ENCODE results near the gene CRY2. TPM values are rescaled to one million over a fixed set of nuclear protein-coding genes. Genes with fewer than 3 reads are reported as not detected.
A peak's percentile ranks its signal among the peaks of the same experiment; 100 is the strongest.

The CRY2 gene
- 10 to 100 TPM; 12.5 to 16.4 (median 14.1) TPM for total RNA-seq (2021; fragmentation: NEBNext Ultra II Directional; extraction: Animal tissue kit (Norgen Biotek cat#: 25700))
- long read RNA-seq, full-length matches to known transcripts = 4 of 4 reads
- long read RNA-seq, partial matches to known transcripts = 0 of 4 reads
- long read RNA-seq, other reads (novel, unspliced or antisense) = 0 of 4 reads

DNA sequence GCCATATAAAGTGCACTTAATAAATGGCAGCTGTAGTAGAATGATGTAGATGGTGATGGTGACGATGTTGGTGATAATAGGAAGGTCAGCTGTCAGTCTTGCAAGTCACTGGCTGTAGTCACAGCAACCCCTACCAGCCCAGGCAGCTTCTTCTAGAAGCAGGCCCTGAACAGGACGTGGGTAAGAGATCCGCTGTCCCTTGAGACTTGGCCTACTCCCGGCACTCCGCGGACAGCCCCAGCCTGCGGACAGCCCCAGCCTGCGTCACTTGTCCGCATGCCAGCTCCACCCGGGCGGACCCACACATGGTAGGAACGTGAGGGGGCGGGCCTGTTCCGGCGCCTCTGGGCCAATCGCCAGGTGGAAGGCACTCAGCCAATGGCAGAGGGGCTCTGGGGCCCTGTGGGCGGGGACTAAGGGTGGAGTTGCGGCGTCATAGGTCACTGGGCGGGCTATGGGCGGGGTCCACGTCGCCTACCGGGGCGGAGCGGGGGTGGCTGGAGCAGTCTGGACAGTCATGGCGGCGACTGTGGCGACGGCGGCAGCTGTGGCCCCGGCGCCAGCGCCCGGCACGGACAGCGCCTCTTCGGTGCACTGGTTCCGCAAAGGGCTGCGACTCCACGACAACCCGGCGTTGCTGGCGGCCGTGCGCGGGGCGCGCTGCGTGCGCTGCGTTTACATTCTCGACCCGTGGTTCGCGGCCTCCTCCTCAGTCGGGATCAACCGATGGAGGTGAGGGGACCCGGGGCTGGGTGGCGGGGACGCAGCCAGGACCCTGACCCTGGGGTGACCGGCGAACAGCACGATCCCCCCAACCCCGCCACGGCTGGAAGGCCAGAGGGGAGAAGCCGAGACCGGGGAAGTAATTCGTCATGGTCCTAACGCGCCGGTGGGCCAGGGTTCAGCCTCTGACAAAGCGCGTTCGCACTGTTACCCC, at the start of gene CRY2:
Gene CRY2 (plus strand): TSS at position 502 of the 937 bp plus-strand sequence. CDS start 16 bp downstream, at position 518.
- Mint-ChIP-seq H3K9me3 (no peaks in the 10 kb centered on the region), H3K4me1 (ENCODE audit: low read depth) (peaks cover 44% of the 10 kb centered on the region), H3K27ac (peak within 1 kb of the TSS; percentile 92), H3K27me3 (ENCODE audit: insufficient read depth) (peaks cover 4% of the 10 kb centered on the region), H3K36me3 (ENCODE audit: low read depth) (no peaks in the 10 kb centered on the region), H3K4me3 (peak within 1 kb of the TSS; percentile 89)
- DNase-seq = peak; percentile 98
- TF ChIP-seq, protein P1, sequence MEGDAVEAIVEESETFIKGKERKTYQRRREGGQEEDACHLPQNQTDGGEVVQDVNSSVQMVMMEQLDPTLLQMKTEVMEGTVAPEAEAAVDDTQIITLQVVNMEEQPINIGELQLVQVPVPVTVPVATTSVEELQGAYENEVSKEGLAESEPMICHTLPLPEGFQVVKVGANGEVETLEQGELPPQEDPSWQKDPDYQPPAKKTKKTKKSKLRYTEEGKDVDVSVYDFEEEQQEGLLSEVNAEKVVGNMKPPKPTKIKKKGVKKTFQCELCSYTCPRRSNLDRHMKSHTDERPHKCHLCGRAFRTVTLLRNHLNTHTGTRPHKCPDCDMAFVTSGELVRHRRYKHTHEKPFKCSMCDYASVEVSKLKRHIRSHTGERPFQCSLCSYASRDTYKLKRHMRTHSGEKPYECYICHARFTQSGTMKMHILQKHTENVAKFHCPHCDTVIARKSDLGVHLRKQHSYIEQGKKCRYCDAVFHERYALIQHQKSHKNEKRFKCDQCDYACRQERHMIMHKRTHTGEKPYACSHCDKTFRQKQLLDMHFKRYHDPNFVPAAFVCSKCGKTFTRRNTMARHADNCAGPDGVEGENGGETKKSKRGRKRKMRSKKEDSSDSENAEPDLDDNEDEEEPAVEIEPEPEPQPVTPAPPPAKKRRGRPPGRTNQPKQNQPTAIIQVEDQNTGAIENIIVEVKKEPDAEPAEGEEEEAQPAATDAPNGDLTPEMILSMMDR (IDR thresholded peaks at IDR 0.05) = no peak

DNA sequence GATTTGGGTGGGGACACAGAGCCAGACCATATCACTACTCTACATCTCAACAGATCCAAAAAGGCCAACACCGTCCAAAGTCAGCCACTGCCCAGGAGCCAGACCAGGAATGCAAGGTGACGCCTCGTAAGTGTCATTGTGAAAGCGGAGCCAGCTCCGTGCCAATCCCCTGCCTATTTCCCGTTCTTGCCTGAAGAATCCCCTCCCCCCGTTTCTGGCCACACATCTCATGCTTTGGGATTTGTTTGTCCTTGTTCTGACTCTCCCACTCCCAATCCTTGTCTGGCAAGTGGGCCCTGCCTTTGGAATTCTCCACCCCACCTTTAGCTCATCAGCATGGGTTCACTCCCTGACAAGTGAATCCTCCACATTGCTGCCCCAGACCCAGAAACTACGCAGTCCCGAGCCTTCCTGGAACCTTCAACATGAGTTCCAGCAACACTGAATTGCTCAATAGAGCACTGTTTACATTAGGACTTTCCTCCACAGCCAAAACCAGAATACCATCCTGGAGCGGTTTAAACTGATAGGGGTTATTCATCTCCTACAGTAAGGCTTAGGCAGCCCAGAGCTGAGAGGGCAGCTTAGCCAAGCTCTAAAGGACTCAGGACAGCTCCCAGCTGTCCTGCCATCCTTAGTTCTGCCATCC, 48.4 kb upstream of the CRY2 start:
- no peaks in the 10 kb centered on the region for H3K4me1 Mint-ChIP-seq (ENCODE audit: low read depth)
- no peak for DNase-seq
- H3K9me3 Mint-ChIP-seq = no peaks in the 10 kb centered on the region
- H3K27ac Mint-ChIP-seq = no peak overlapping the region
- H3K36me3 Mint-ChIP-seq (ENCODE audit: low read depth) = no peaks in the 10 kb centered on the region
- TF ChIP-seq, protein P1 (IDR thresholded peaks at IDR 0.05) = no peak
- H3K4me3 Mint-ChIP-seq = no peak overlapping the region
- peaks cover 39% of the 10 kb centered on the region for H3K27me3 Mint-ChIP-seq (ENCODE audit: insufficient read depth)

DNA sequence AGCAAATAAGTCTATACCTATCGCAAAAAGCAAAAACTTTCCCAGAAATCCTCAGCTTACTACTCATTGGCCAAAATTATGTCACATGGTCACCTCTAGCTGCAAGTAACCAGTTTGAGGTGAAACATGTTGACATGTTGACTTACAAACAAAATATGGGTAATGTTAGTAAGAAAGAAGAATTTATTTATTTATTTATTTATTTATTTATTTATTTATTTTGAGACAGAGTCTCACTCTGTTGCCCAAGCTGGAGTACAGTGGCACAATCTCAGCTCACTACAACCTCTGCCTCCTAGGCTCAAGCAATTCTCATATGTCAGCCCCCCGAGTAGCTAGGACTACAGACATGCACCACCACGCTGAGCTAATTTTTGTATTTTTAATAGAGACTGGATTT, 47.7 kb upstream of the CRY2 start:
- H3K9me3 Mint-ChIP-seq = no peaks in the 10 kb centered on the region
- DNase-seq = no peak
- H3K27me3 Mint-ChIP-seq (ENCODE audit: insufficient read depth) = peaks cover 39% of the 10 kb centered on the region
- H3K27ac Mint-ChIP-seq = no peak overlapping the region
- H3K4me3 Mint-ChIP-seq = no peak overlapping the region
- TF ChIP-seq, protein P1 (IDR thresholded peaks at IDR 0.05) = no peak
- H3K4me1 Mint-ChIP-seq (ENCODE audit: low read depth) = no peaks in the 10 kb centered on the region
- H3K36me3 Mint-ChIP-seq (ENCODE audit: low read depth) = no peaks in the 10 kb centered on the region

DNA sequence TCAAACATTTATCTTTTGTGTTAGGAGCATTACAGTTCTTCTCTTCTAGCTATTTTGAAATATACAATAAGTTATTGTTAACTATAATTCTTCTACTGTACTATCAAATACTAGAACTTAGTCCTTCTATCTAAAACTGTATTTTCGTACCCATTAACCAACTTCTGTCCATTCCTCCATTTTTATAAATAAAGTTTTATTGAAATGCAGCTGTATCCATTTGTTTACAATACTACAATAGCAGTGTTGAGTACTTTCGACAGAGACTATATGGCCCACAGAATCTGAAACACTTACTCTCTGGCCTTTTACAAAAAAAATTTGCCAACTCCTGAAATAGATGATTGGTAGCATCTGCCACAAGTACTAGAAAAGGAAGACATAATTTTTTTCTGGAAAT, 47.0 kb upstream of the CRY2 start:
- Mint-ChIP-seq H3K9me3 (no peaks in the 10 kb centered on the region), H3K27me3 (ENCODE audit: insufficient read depth) (peaks cover 35% of the 10 kb centered on the region), H3K27ac (no peak overlapping the region), H3K4me1 (ENCODE audit: low read depth) (no peaks in the 10 kb centered on the region), H3K4me3 (no peak overlapping the region), H3K36me3 (ENCODE audit: low read depth) (no peaks in the 10 kb centered on the region)
- no peak for DNase-seq
- TF ChIP-seq, protein P1 (IDR thresholded peaks at IDR 0.05) = no peak

DNA sequence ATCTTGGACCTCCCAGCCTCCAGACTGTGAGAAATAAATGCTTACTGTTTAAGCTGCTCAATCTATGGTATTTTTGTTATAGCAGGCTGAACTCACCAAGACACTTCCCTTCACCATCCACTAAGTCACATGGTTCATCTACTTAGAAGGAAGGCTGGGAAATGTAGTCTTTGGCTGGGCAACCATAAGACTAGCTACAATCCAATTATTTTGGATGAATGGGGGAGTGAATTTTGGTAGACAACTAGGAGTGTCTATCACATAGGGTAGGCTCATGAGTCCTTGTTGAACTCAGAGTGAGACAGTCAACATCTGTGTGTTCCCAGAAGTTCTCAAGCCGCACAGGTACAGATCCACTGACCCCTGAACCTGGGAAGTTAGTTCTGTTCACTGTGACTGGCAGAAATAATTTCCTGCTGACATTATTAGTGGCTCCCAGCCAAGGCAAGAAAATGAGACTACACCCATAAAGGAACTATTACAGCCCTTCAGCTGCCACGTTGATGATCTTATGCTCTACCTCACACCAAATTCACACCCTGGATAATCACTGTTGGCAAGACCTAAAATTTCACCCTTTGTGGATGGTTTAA, 45.5 kb upstream of the CRY2 start:
- TF ChIP-seq, protein P1 (IDR thresholded peaks at IDR 0.05) = no peak
- Mint-ChIP-seq H3K9me3 (no peaks in the 10 kb centered on the region), H3K36me3 (ENCODE audit: low read depth) (peaks cover 5% of the 10 kb centered on the region), H3K27me3 (ENCODE audit: insufficient read depth) (peaks cover 24% of the 10 kb centered on the region), H3K4me3 (no peak overlapping the region), H3K27ac (no peak overlapping the region), H3K4me1 (ENCODE audit: low read depth) (peaks cover 10% of the 10 kb centered on the region)
- no peak for DNase-seq
